Measurements from ENCODE around the gene RNF144A. TPM values are rescaled to one million over a fixed set of nuclear protein-coding genes. Genes with fewer than 3 reads are reported as not detected.
A peak's percentile ranks its signal among the peaks of the same experiment; 100 is the strongest.

Gene RNF144A
- total and polyA plus RNA-seq, 11 donors = 3.5 to 27.2 (median 11.9) TPM

GRCh38 chr2:7044253-7045250 is 127.3 kb downstream of the RNF144A start:
- peaks cover 0 to 17% (median 2%) of the 10 kb centered on the region in 12 donors for H3K4me1 ChIP-seq
- WGBS, 4 donors = 78 to 82% (median 79%) methylated on average over 16 to 17 of the region's 17 CpGs
- intact Hi-C loops (cut with DNase I) = loop anchor here in 9 of 10 donors (1.0 to 5.0 kb wide), 7 partner anchors 127 to 217 kb away; partner anchors contain the start of gene RNF144A (in 2 of the 9)
- H3K4me3 ChIP-seq = no peak overlapping the region
- DNase-seq = peak; percentile 58 to 81 (median 70)
- H3K27me3 ChIP-seq = no peaks in the 10 kb centered on the region
- no peak for TF ChIP-seq POLR2A (IDR thresholded peaks at IDR 0.05)
- TF ChIP-seq CTCF (IDR thresholded peaks at IDR 0.05) = peak; percentile 91 to 99 (median 98)
- peaks cover 0 to 31% (median 19%) of the 10 kb centered on the region in 9 donors for H3K36me3 ChIP-seq
- peak; percentile 74 to 86 (median 84) for ATAC-seq
- H3K27ac ChIP-seq = peak overlapping the region in 1 of 12 donors; percentile 4
- H3K9me3 ChIP-seq = no peaks in the 10 kb centered on the region

DNA sequence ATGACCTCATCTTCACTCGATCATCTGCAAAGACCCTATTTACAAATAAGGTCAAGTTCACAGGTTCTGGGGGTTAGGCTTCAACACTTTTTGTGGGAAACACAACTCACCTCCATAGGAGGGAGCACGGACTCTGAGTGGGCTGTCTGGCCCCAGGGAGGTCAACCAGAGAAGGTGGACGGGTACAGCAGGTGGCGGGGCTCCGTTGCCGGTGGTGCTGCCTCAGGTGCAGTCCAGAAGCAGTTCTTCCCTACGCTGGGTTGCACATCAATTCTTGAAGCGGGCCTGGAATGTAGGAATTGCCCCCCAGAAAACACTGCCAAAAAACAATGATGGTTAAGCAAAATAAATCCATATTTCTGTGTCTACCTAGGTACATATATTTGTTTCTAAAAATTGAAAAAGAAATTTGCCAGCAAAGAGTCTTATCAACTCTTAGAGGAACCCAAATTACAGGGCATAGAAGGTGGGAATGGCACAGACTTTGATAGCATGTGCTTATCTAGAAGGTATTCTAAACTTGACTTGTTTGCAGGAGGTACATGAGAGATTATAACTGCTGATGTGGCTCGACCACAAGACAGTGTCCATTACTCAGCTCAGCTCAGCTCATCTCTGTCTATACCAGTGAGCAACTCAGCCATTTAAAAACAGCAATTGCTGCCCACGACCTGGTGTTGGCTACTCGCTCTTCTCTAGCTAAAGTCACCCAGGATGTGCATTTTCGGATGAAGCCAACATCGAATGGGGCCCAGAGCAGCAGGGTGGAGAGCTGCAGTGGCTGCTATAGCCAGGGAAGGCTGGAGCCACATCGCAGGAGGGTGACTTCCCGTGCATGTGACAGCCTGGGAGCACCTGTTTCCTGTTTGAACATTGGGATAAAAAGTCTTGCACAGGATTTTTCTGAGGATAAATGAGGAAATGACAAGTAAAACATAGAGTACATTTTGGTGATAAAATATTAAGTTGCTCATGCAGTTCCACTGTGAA is 128.7 kb downstream of the RNF144A start:
- 78 to 81% (median 79%) methylated on average over 15 of the region's 15 CpGs for WGBS, 4 donors
- no peaks in the 10 kb centered on the region for H3K27me3 ChIP-seq
- no peak overlapping the region for H3K27ac ChIP-seq
- H3K36me3 ChIP-seq = peaks cover 0 to 18% (median 7%) of the 10 kb centered on the region in 9 donors
- intact Hi-C loops (cut with DNase I) = loop anchor here in 5 of 10 donors (2.0 to 5.0 kb wide), 3 partner anchors 147 to 149 kb away; no protein-coding TSS in a partner anchor
- TF ChIP-seq CTCF (IDR thresholded peaks at IDR 0.05) (no peak), POLR2A (IDR thresholded peaks at IDR 0.05) (no peak)
- peaks cover 0 to 17% (median 2%) of the 10 kb centered on the region in 12 donors for H3K4me1 ChIP-seq
- no peaks in the 10 kb centered on the region for H3K9me3 ChIP-seq
- no peak for ATAC-seq
- DNase-seq = no peak
- H3K4me3 ChIP-seq = no peak overlapping the region

GRCh38 chr2:7047661-7048060 is 130.4 kb downstream of the RNF144A start:
- intact Hi-C loops (cut with DNase I) = loop anchor here in 1 of 10 donors (5.0 kb wide), 1 partner anchor 150 kb away; no protein-coding TSS in a partner anchor
- 43 to 66% (median 57%) methylated on average over 3 of the region's 3 CpGs for WGBS, 4 donors

More at GRCh38 chr2:7047661-7048060, 130.4 kb downstream of the RNF144A start:
- H3K27ac ChIP-seq = no peak overlapping the region
- H3K4me1 ChIP-seq = peaks cover 0 to 17% (median 2%) of the 10 kb centered on the region in 12 donors
- ATAC-seq (no peak), DNase-seq (no peak)
- H3K36me3 ChIP-seq = peaks cover 0 to 8% (median 0%) of the 10 kb centered on the region in 9 donors
- no peaks in the 10 kb centered on the region for H3K9me3 ChIP-seq
- H3K27me3 ChIP-seq = no peaks in the 10 kb centered on the region
- TF ChIP-seq CTCF (IDR thresholded peaks at IDR 0.05) = no peak
- TF ChIP-seq POLR2A (IDR thresholded peaks at IDR 0.05) = no peak
- H3K4me3 ChIP-seq = no peak overlapping the region
